SK-N-SH (cell line): ENCODE data around the gene ZNF827. TPM values are rescaled to one million over a fixed set of nuclear protein-coding genes. Genes with fewer than 3 reads are reported as not detected.

ENCODE experiments used
- CTCF ChIA-PET: fragments of 300-600, 350-600 bp; formaldehyde crosslinking; extraction: SDS; loops from one replicate; lab custom pipeline; 2021; lab: Yijun Ruan, JAX
- POLR2A ChIA-PET: fragments of 350-600 bp; sonication (Branson Sonifier 250); formaldehyde crosslinking; extraction: SDS; loops from one replicate; lab custom pipeline; 2020; ENCODE audit warnings: antibody characterized with exemption, inconsistent platforms; lab: Yijun Ruan, JAX
- DNase-seq: peaks from one replicate; pipeline ENCODE4 v3.0.0; 2012
- H2AFZ ChIP-seq: fragments of 200-600 bp; sonication (generic); 2 replicates; pipeline ENCODE4 v1.8.1; 2016; ENCODE audit warnings: antibody characterized with exemption, mild to moderate bottlenecking, low read depth
- H3F3A ChIP-seq: fragments of 200-600 bp; sonication (generic); replicated peaks from 2 replicates; pipeline ENCODE3; 2016; ENCODE audit warnings: antibody characterized with exemption, mild to moderate bottlenecking; ENCODE audit not compliant: insufficient read depth
- H3K27ac ChIP-seq, 2 experiments: fragments of 200-500 bp in 1 of 2; fragments of 200-600 bp in 1 of 2; sonication (Bioruptor generic) in 1 of 2; sonication (generic), shearing (Covaris generic) in 1 of 2; 2 replicates each; pipeline versions ENCODE4 v1.5.1 to v1.6.1; 2014 to 2016; ENCODE audit warnings: low read depth in 2 of 2, inconsistent platforms in 1 of 2, low read length in 1 of 2, mild to moderate bottlenecking in 1 of 2, mixed read lengths in 1 of 2
- H3K27me3 ChIP-seq: fragments of 200-600 bp; sonication (generic), shearing (Covaris generic); 2 replicates; pipeline ENCODE4 v1.6.1; 2016; ENCODE audit warnings: mixed run types; ENCODE audit not compliant: insufficient read depth
- H3K36me3 ChIP-seq, 2 experiments: fragments of 200-500 bp in 1 of 2; fragments of 200-600 bp in 1 of 2; sonication (Bioruptor generic) in 1 of 2; sonication (generic) in 1 of 2; replicated peaks in 1 of 2; 2 replicates each; pipeline versions ENCODE3 to v1.5.1; 2014 to 2016; ENCODE audit warnings: low read length in 1 of 2, mild to moderate bottlenecking in 1 of 2; ENCODE audit not compliant: insufficient read depth in 2 of 2, control insufficient read depth in 1 of 2
- H3K4me1 ChIP-seq, 2 experiments: fragments of 200-500 bp in 1 of 2; fragments of 200-600 bp in 1 of 2; sonication (Bioruptor generic) in 1 of 2; sonication (generic), shearing (Covaris generic) in 1 of 2; 2 replicates each; pipeline versions ENCODE4 v1.5.1 to v1.6.1; 2014 to 2016; ENCODE audit warnings: low read depth in 1 of 2, low read length in 1 of 2, mixed run types in 1 of 2; ENCODE audit not compliant: insufficient read depth in 2 of 2, control insufficient read depth in 1 of 2
- H3K4me2 ChIP-seq: fragments of 200-600 bp; sonication (generic), shearing (Covaris generic); 2 replicates; pipeline ENCODE4 v1.6.1; 2017; ENCODE audit warnings: mixed run types
- H3K4me3 ChIP-seq, 2 experiments: fragments of 200-500 bp in 1 of 2; fragments of 200-600 bp in 1 of 2; sonication (Bioruptor generic) in 1 of 2; sonication (generic), shearing (Covaris generic) in 1 of 2; 2 replicates each; pipeline versions ENCODE4 v1.5.1 to v1.8.1; 2014 to 2016; ENCODE audit warnings: low read depth in 2 of 2, inconsistent platforms in 1 of 2, low read length in 1 of 2, mild to moderate bottlenecking in 1 of 2, mixed read lengths in 1 of 2, moderate library complexity in 1 of 2
- H3K79me2 ChIP-seq: fragments of 200-600 bp; sonication (generic); 2 replicates; pipeline ENCODE4 v1.8.1; 2017; ENCODE audit warnings: mild to moderate bottlenecking; ENCODE audit not compliant: insufficient read depth
- H3K9ac ChIP-seq: fragments of 200-600 bp; sonication (generic); 2 replicates; pipeline ENCODE4 v1.6.1; 2017; ENCODE audit warnings: mixed run types
- H3K9me2 ChIP-seq: fragments of 200-600 bp; sonication (generic); 2 replicates; pipeline ENCODE4 v1.6.1; 2017; ENCODE audit warnings: mixed run types
- H3K9me3 ChIP-seq: fragments of 200-600 bp; sonication (generic); 2 replicates; pipeline ENCODE4 v1.6.1; 2017; ENCODE audit warnings: mixed run types, mild to moderate bottlenecking, moderate library complexity
- H4K20me1 ChIP-seq: fragments of 200-600 bp; sonication (generic); 2 replicates; pipeline ENCODE4 v1.6.1; 2017; ENCODE audit warnings: mild to moderate bottlenecking, mixed run types; ENCODE audit not compliant: insufficient read depth
- EZH2phosphoT487 ChIP-seq: fragments of 200-600 bp; sonication (generic); IDR thresholded peaks from 2 replicates; pipeline ENCODE4 v1.6.1; 2017; ENCODE audit warnings: low read depth, mixed run types, mild to moderate bottlenecking, antibody characterized with exemption, moderate library complexity, borderline replicate concordance
- FOXJ3 ChIP-seq: sonication (generic); formaldehyde crosslinking; IDR thresholded peaks from 2 replicates; pipeline ENCODE4 v1.5.1; 2020; ENCODE audit warnings: mild to moderate bottlenecking, missing genetic modification reagents
- IRF3 ChIP-seq: fragments of 150-350 bp; IDR thresholded peaks from 2 replicates; pipeline ENCODE4 v1.6.1; 2016; ENCODE audit warnings: mild to moderate bottlenecking, low read depth, low read length
- JUND ChIP-seq: IDR thresholded peaks from 2 replicates; pipeline ENCODE4 v1.4.0; 2012
- MEF2A ChIP-seq: IDR thresholded peaks from 2 replicates; pipeline ENCODE4 v1.4.0; 2012; ENCODE audit warnings: low read depth, borderline replicate concordance
- NRF1 ChIP-seq: IDR thresholded peaks from 2 replicates; pipeline ENCODE4 v1.6.1; 2012; ENCODE audit warnings: low read depth, mild to moderate bottlenecking, low read length
- RAD21 ChIP-seq: IDR thresholded peaks from 2 replicates; pipeline ENCODE4 v1.6.1; 2012; ENCODE audit warnings: mild to moderate bottlenecking, low read length
- RCOR1 ChIP-seq: fragments of 150-350 bp; IDR thresholded peaks from 2 replicates; pipeline ENCODE4 v1.6.1; 2017; ENCODE audit warnings: antibody characterized with exemption, low read length
- RFX5 ChIP-seq: IDR thresholded peaks from 2 replicates; pipeline ENCODE4 v1.6.1; 2012; ENCODE audit warnings: mild to moderate bottlenecking, improper control_type of control experiment, low read length
- RXRA ChIP-seq: IDR thresholded peaks from 2 replicates; pipeline ENCODE4 v1.4.0; 2012; ENCODE audit warnings: low read depth, mild to moderate bottlenecking, borderline replicate concordance
- SMC3 ChIP-seq: IDR thresholded peaks from 2 replicates; pipeline ENCODE4 v1.6.1; 2012; ENCODE audit warnings: low read depth, low read length, improper control_type of control experiment
- USF1 ChIP-seq: IDR thresholded peaks from 2 replicates; pipeline ENCODE4 v1.4.0; 2012; ENCODE audit warnings: low read depth, borderline replicate concordance
- USF2 ChIP-seq: fragments of 150-350 bp; IDR thresholded peaks from 2 replicates; pipeline ENCODE4 v1.6.1; 2017; ENCODE audit warnings: antibody characterized with exemption, low read length, low read depth, borderline replicate concordance
- WGBS: methylation state at CpG from one replicate; pipeline ENCODE4 v1.1.6; 2017; ENCODE audit warnings: low lambda C conversion rate; 5-methylcytosine and 5-hydroxymethylcytosine counted together
- polyA plus RNA-seq, 3 experiments: library from polyadenylated mRNA; depleted of rRNA; stranded (reverse); fragments of >200 nt; gene quantifications; 2 replicates each; pipeline ENCODE4 v1.2.3, GENCODE V29; 2012
- TF ChIP-seq, protein P1 (sequence below): IDR thresholded peaks from 2 replicates; pipeline ENCODE4 v1.6.1; 2012; ENCODE audit warnings: mild to moderate bottlenecking, low read depth, low read length, moderate library complexity

ZNF827 gene
- polyA plus RNA-seq, 1 of the 3 experiments (the other 2 are of a cell fraction) = 23.2 TPM

- ChIA-PET POLR2A (no interaction called here), CTCF (interaction anchor here (1.2 to 1.6 kb wide), 3 partner anchors 9 to 31 kb away, joined by 3 to 4 read pairs (median 4); no protein-coding TSS in a partner anchor)
- Histone ChIP-seq H3K4me2 (no peak overlapping the region), H3K27ac (peak overlapping the region in 1 of 2 experiments; percentile 30; a peak in 2 of 4 replicates), H3K9me2 (no peaks in the 10 kb centered on the region), H3K4me1 (peaks cover 4 to 5% of the 10 kb centered on the region in 2 experiments; a peak in 2 of 4 replicates), H3F3A (no peaks in the 10 kb centered on the region), H3K9ac (no peak overlapping the region), H3K36me3 (peaks cover 42 to 55% of the 10 kb centered on the region in 2 experiments)
- no peak for DNase-seq
- TF ChIP-seq RAD21 (0 out of 2 replicates have a peak, but pooled peaks have one; percentile 32), FOXJ3 (CRISPR knock-in tag) (no peak), RXRA (no peak)
- TF ChIP-seq, all 33 proteins: peak for 1
- WGBS = 89% methylated on average over 11 of the region's 11 CpGs
- Histone ChIP-seq H3K27me3 (no peaks in the 10 kb centered on the region), H3K79me2 (peaks cover 39% of the 10 kb centered on the region; the same call in 1 of the 2 replicates), H3K4me3 (no peak overlapping the region), H2AFZ (no peak overlapping the region), H3K9me3 (no peaks in the 10 kb centered on the region), H4K20me1 (no peaks in the 10 kb centered on the region)
These were observed 51.2 kb downstream of the ZNF827 start for GRCh38 chr4:145887241-145887991.

DNA sequence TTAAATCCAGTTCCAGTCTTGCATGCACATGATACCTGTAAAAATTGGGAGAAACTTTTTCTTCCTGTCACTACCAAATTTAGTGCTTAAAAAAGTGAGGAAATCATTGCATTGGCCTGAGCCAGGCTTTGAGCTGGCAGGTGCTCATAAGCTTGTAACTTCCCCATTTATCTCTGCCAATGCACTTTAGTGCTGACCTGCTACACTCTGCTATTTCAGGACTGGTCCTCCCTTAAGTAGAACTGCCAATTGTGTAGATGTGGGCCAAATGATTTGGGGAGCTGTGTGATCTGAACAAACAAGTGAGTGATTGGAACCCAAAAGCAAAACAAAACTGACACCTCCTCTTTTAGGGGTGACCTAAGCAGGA, 51.8 kb downstream of the ZNF827 start:
- Histone ChIP-seq H3K9me3 (no peaks in the 10 kb centered on the region), H2AFZ (no peak overlapping the region), H3K79me2 (peaks cover 45% of the 10 kb centered on the region; the same call in 1 of the 2 replicates), H3K27me3 (no peaks in the 10 kb centered on the region), H3K9me2 (no peaks in the 10 kb centered on the region), H3K27ac (no peak overlapping the region), H3K4me2 (no peak overlapping the region), H3K9ac (no peak overlapping the region), H4K20me1 (no peaks in the 10 kb centered on the region), H3K36me3 (peaks cover 36 to 54% of the 10 kb centered on the region in 2 experiments), H3K4me3 (no peak overlapping the region), H3K4me1 (peaks cover 5 to 6% of the 10 kb centered on the region in 2 experiments; a peak in 2 of 4 replicates), H3F3A (no peaks in the 10 kb centered on the region)
- CTCF ChIA-PET = no interaction called here
- TF ChIP-seq JUND (no peak), RAD21 (no peak), SMC3 (no peak), MEF2A (no peak), USF2 (no peak), RCOR1 (no peak), IRF3 (no peak), RFX5 (no peak), NRF1 (no peak), USF1 (no peak), EZH2phosphoT487 (no peak)
- TF ChIP-seq, protein P1, sequence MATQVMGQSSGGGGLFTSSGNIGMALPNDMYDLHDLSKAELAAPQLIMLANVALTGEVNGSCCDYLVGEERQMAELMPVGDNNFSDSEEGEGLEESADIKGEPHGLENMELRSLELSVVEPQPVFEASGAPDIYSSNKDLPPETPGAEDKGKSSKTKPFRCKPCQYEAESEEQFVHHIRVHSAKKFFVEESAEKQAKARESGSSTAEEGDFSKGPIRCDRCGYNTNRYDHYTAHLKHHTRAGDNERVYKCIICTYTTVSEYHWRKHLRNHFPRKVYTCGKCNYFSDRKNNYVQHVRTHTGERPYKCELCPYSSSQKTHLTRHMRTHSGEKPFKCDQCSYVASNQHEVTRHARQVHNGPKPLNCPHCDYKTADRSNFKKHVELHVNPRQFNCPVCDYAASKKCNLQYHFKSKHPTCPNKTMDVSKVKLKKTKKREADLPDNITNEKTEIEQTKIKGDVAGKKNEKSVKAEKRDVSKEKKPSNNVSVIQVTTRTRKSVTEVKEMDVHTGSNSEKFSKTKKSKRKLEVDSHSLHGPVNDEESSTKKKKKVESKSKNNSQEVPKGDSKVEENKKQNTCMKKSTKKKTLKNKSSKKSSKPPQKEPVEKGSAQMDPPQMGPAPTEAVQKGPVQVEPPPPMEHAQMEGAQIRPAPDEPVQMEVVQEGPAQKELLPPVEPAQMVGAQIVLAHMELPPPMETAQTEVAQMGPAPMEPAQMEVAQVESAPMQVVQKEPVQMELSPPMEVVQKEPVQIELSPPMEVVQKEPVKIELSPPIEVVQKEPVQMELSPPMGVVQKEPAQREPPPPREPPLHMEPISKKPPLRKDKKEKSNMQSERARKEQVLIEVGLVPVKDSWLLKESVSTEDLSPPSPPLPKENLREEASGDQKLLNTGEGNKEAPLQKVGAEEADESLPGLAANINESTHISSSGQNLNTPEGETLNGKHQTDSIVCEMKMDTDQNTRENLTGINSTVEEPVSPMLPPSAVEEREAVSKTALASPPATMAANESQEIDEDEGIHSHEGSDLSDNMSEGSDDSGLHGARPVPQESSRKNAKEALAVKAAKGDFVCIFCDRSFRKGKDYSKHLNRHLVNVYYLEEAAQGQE = no peak
- POLR2A ChIA-PET = no interaction called here
- DNase-seq = no peak
